H9 (cell line): Measurements from ENCODE around the gene SLC24A3. TPM values are rescaled to one million over a fixed set of nuclear protein-coding genes. Genes with fewer than 3 reads are reported as not detected.

ENCODE experiments used
- DNase-seq: peaks from one replicate; pipeline ENCODE4 v3.0.0-alpha.2; 2017
- H2AFZ ChIP-seq: one replicate; pipeline ENCODE4 v1.6.1; 2013; ENCODE audit warnings: mild to moderate bottlenecking, low read length, control low read depth, moderate library complexity
- H2AK5ac ChIP-seq: 2 replicates; pipeline ENCODE4 v1.6.1; 2013; ENCODE audit warnings: low read length, control low read depth, mixed read lengths; ENCODE audit not compliant: insufficient read length
- H2BK120ac ChIP-seq: one replicate; pipeline ENCODE4 v1.6.1; 2013; ENCODE audit warnings: low read depth, mild to moderate bottlenecking, low read length, control low read depth, inconsistent platforms; ENCODE audit not compliant: poor library complexity, severe bottlenecking
- H2BK12ac ChIP-seq: 2 replicates; pipeline ENCODE4 v1.6.1; 2013; ENCODE audit warnings: low read length, control low read depth, mixed read lengths, low read depth; ENCODE audit not compliant: insufficient read length
- H2BK15ac ChIP-seq: 2 replicates; pipeline ENCODE4 v1.6.1; 2013; ENCODE audit warnings: low read depth, low read length, control low read depth
- H2BK20ac ChIP-seq: one replicate; pipeline ENCODE4 v1.6.1; 2013; ENCODE audit warnings: low read depth, mild to moderate bottlenecking, low read length, control low read depth, inconsistent platforms; ENCODE audit not compliant: poor library complexity, severe bottlenecking
- H2BK5ac ChIP-seq: 2 replicates; pipeline ENCODE4 v1.6.1; 2013; ENCODE audit warnings: low read length, control low read depth, mixed read lengths; ENCODE audit not compliant: insufficient read length
- H3K14ac ChIP-seq: 2 replicates; pipeline ENCODE4 v1.6.1; 2013; ENCODE audit warnings: low read length, control low read depth; ENCODE audit not compliant: insufficient read depth
- H3K18ac ChIP-seq: 2 replicates; pipeline ENCODE4 v1.6.1; 2013; ENCODE audit warnings: low read depth, mild to moderate bottlenecking, mixed read lengths, low read length, control low read depth; ENCODE audit not compliant: insufficient read length
- H3K23ac ChIP-seq: 2 replicates; pipeline ENCODE4 v1.6.1; 2013; ENCODE audit warnings: low read length, control low read depth, mixed read lengths, low read depth; ENCODE audit not compliant: insufficient read length
- H3K23me2 ChIP-seq: 2 replicates; pipeline ENCODE4 v1.6.1; 2013; ENCODE audit warnings: low read depth, mild to moderate bottlenecking, mixed read lengths, low read length, control low read depth; ENCODE audit not compliant: insufficient read length, poor library complexity, severe bottlenecking
- H3K27ac ChIP-seq: 2 replicates; pipeline ENCODE4 v1.5.1; 2013; ENCODE audit warnings: low read length, control low read depth, mixed read lengths, low read depth; ENCODE audit not compliant: insufficient read length
- H3K27me3 ChIP-seq: 2 replicates; pipeline ENCODE4 v1.6.1; 2013; ENCODE audit warnings: low read length, control low read depth, inconsistent platforms; ENCODE audit not compliant: insufficient read depth
- H3K4ac ChIP-seq: 2 replicates; pipeline ENCODE4 v1.6.1; 2013; ENCODE audit warnings: low read depth, mild to moderate bottlenecking, control low read depth, inconsistent platforms, low read length, moderate library complexity
- H3K4me1 ChIP-seq: 2 replicates; pipeline ENCODE4 v1.6.1; 2013; ENCODE audit warnings: low read length, control low read depth, inconsistent platforms; ENCODE audit not compliant: insufficient read depth
- H3K4me2 ChIP-seq: 2 replicates; pipeline ENCODE4 v1.6.1; 2013; ENCODE audit warnings: low read length, control low read depth, mixed read lengths; ENCODE audit not compliant: insufficient read length, insufficient read depth
- H3K56ac ChIP-seq: 2 replicates; pipeline ENCODE4 v1.6.1; 2013; ENCODE audit warnings: low read depth, mild to moderate bottlenecking, mixed read lengths, low read length, control low read depth; ENCODE audit not compliant: insufficient read length
- H3K79me1 ChIP-seq: 2 replicates; pipeline ENCODE4 v1.6.1; 2013; ENCODE audit warnings: low read depth, mild to moderate bottlenecking, moderate library complexity, low read length, control low read depth, inconsistent platforms; ENCODE audit not compliant: insufficient read depth, poor library complexity, severe bottlenecking
- H3K79me2 ChIP-seq: 2 replicates; pipeline ENCODE4 v1.6.1; 2013; ENCODE audit warnings: low read length, control low read depth, inconsistent platforms; ENCODE audit not compliant: insufficient read depth
- H3K9ac ChIP-seq: 2 replicates; pipeline ENCODE4 v1.6.1; 2013; ENCODE audit warnings: low read length, control low read depth, mixed read lengths; ENCODE audit not compliant: insufficient read length; ENCODE audit errors: extremely low read depth
- H3K9me3 ChIP-seq: one replicate; pipeline ENCODE4 v1.6.1; 2013; ENCODE audit warnings: low read depth, low read length, inconsistent platforms; ENCODE audit not compliant: control insufficient read depth
- H3T11ph ChIP-seq: one replicate; pipeline ENCODE4 v1.6.1; 2013; ENCODE audit warnings: mild to moderate bottlenecking, low read length, control low read depth, inconsistent platforms
- H4K20me1 ChIP-seq: one replicate; pipeline ENCODE4 v1.6.1; 2013; ENCODE audit not compliant: control insufficient read depth, insufficient read length, insufficient read depth
- H4K5ac ChIP-seq: 2 replicates; pipeline ENCODE4 v1.6.1; 2013; ENCODE audit warnings: low read depth, mild to moderate bottlenecking, mixed read lengths, low read length, control low read depth; ENCODE audit not compliant: insufficient read length
- H4K8ac ChIP-seq: replicated peaks from 2 replicates; pipeline ENCODE4 v1.6.1; 2013; ENCODE audit warnings: low read length, control low read depth, mixed read lengths, low read depth; ENCODE audit not compliant: insufficient read length
- H4K91ac ChIP-seq: 2 replicates; pipeline ENCODE4 v1.6.1; 2013; ENCODE audit warnings: low read depth, mild to moderate bottlenecking, moderate library complexity, mixed read lengths, low read length, control low read depth; ENCODE audit not compliant: insufficient read length
- H3K27ac Mint-ChIP-seq, 3 experiments: 2 replicates in 2 of 3; 3 replicates in 1 of 3; pipeline ENCODE4 v1.8.0; 2020 to 2021; ENCODE audit warnings: mixed read lengths in 3 of 3, mild to moderate bottlenecking in 1 of 3, moderate library complexity in 1 of 3
- H3K27me3 Mint-ChIP-seq: 2 replicates; pipeline ENCODE4 v1.8.0; 2021; ENCODE audit warnings: low read depth, mild to moderate bottlenecking, moderate library complexity, mixed read lengths
- H3K36me3 Mint-ChIP-seq, 3 experiments: 2 replicates in 2 of 3; 3 replicates in 1 of 3; pipeline ENCODE4 v1.8.0; 2020 to 2021; ENCODE audit warnings: low read depth in 3 of 3, mixed read lengths in 3 of 3; ENCODE audit not compliant: insufficient read depth in 1 of 3
- H3K4me1 Mint-ChIP-seq, 2 experiments: 2 replicates each; pipeline ENCODE4 v1.8.0; 2020; ENCODE audit warnings: mixed read lengths in 2 of 2
- H3K4me3 Mint-ChIP-seq, 2 experiments: 2 replicates in 1 of 2; 3 replicates in 1 of 2; pipeline ENCODE4 v1.8.0; 2020 to 2021; ENCODE audit warnings: mild to moderate bottlenecking in 2 of 2, mixed read lengths in 2 of 2, moderate library complexity in 1 of 2
- H3K9me3 Mint-ChIP-seq, 2 experiments: 2 replicates in 1 of 2; 3 replicates in 1 of 2; pipeline ENCODE4 v1.8.0; 2020; ENCODE audit warnings: mild to moderate bottlenecking in 2 of 2, mixed read lengths in 2 of 2, moderate library complexity in 1 of 2
- WGBS: extraction: QIAGEN DNeasy Blood & Tissue Kit; methylation state at CpG from one replicate; pipeline ENCODE4 v1.1.7; 2013; ENCODE audit warnings: missing lambda C conversion rate, low lambda C conversion rate, mixed read lengths; ENCODE audit not compliant: insufficient read length; ENCODE audit errors: extremely low coverage; 5-methylcytosine and 5-hydroxymethylcytosine counted together
- total RNA-seq: library from RNA; stranded (reverse); gene quantifications from 2 replicates; pipeline ENCODE4 v1.2.1, GENCODE V29; 2021
- TF ChIP-seq, protein P1 (sequence below): fragments of 200-600 bp; sonication (generic); conservative IDR thresholded peaks from 3 replicates; pipeline ENCODE4 v1.8.0; 2021; ENCODE audit warnings: antibody characterized with exemption, mild to moderate bottlenecking

The SLC24A3 gene
- total RNA-seq, 1 experiment from 2014 or later = 0.83 TPM

DNA sequence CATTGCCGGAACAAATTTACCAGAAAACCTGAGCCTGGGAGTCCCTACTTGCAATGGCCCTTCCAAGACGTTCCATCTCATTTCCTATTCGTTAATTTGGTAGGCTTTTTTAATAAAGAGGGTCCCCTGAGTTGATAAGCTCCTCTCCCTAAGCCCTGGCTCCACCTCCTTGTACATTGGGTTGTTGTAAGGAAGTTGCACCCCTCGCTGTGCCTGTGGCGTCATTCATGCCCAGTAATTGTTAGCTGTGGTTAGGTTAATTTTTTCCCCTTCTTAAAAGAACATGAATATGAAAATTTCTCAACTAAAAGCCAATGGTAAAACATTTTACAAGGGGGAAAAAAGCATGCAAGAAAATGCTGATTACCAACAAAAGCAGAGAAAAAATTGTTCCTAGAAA, 91.9 kb downstream of the SLC24A3 start:
- peaks cover 0 to 3% of the 10 kb centered on the region in 2 experiments; a peak in 2 of 5 replicates for H3K9me3 Mint-ChIP-seq
- no peak for DNase-seq
- no peak overlapping the region for H2AFZ ChIP-seq
- H3K4me3 Mint-ChIP-seq = no peak overlapping the region
- no peak overlapping the region for H4K5ac ChIP-seq
- H3K56ac ChIP-seq = no peak overlapping the region
- no peaks in the 10 kb centered on the region for H3K23me2 ChIP-seq
- H3K36me3 Mint-ChIP-seq = no peaks in the 10 kb centered on the region; a peak in 1 of 7 replicates
- no peaks in the 10 kb centered on the region; a peak in 1 of 4 replicates for H3K4me1 Mint-ChIP-seq
- H3K9ac ChIP-seq = no peak overlapping the region
- TF ChIP-seq, protein P1, sequence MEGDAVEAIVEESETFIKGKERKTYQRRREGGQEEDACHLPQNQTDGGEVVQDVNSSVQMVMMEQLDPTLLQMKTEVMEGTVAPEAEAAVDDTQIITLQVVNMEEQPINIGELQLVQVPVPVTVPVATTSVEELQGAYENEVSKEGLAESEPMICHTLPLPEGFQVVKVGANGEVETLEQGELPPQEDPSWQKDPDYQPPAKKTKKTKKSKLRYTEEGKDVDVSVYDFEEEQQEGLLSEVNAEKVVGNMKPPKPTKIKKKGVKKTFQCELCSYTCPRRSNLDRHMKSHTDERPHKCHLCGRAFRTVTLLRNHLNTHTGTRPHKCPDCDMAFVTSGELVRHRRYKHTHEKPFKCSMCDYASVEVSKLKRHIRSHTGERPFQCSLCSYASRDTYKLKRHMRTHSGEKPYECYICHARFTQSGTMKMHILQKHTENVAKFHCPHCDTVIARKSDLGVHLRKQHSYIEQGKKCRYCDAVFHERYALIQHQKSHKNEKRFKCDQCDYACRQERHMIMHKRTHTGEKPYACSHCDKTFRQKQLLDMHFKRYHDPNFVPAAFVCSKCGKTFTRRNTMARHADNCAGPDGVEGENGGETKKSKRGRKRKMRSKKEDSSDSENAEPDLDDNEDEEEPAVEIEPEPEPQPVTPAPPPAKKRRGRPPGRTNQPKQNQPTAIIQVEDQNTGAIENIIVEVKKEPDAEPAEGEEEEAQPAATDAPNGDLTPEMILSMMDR = no peak
- H3K9me3 ChIP-seq = no peaks in the 10 kb centered on the region
- no peak overlapping the region for H2BK120ac ChIP-seq
- WGBS = no CpG with 5 or more reads among the region's 5 CpGs
- no peaks in the 10 kb centered on the region for H3K27me3 ChIP-seq
- no peak overlapping the region for H3T11ph ChIP-seq
- no peak overlapping the region for H4K8ac ChIP-seq
- H3K23ac ChIP-seq = no peak overlapping the region
- no peak overlapping the region for H2BK15ac ChIP-seq
- no peaks in the 10 kb centered on the region for H3K79me1 ChIP-seq
- no peak overlapping the region for H2BK20ac ChIP-seq
- H3K27ac ChIP-seq = no peak overlapping the region
- H4K91ac ChIP-seq = no peak overlapping the region
- H3K4ac ChIP-seq = no peak overlapping the region
- H3K4me1 ChIP-seq = peaks cover 3% of the 10 kb centered on the region; the same call in 1 of the 2 replicates
- no peaks in the 10 kb centered on the region; the same call in 1 of the 2 replicates for H3K27me3 Mint-ChIP-seq
- H3K14ac ChIP-seq = no peak overlapping the region
- H2BK12ac ChIP-seq = no peak overlapping the region
- no peak overlapping the region for H3K4me2 ChIP-seq
- H2BK5ac ChIP-seq = no peak overlapping the region
- no peak overlapping the region for H2AK5ac ChIP-seq
- H3K79me2 ChIP-seq = no peaks in the 10 kb centered on the region
- H3K18ac ChIP-seq = no peak overlapping the region
- H4K20me1 ChIP-seq = no peaks in the 10 kb centered on the region
- H3K27ac Mint-ChIP-seq = no peak overlapping the region
